HepG2 (cell line): ENCODE data around the gene ARL4D. TPM values are rescaled to one million over a fixed set of nuclear protein-coding genes. Genes with fewer than 3 reads are reported as not detected.
A peak's percentile ranks its signal among the peaks of the same experiment; 100 is the strongest.

Experiments used
- AGO1 ChIP-seq: fragments of 200-400 bp; formaldehyde crosslinking; IDR thresholded peaks from 2 replicates; pipeline ENCODE4 v1.6.1; 2017; ENCODE audit warnings: mild to moderate bottlenecking, low read depth, low read length, moderate library complexity; ENCODE audit not compliant: poor library complexity, severe bottlenecking
- ARNT ChIP-seq: fragments of 450-650 bp; IDR thresholded peaks from 2 replicates; pipeline ENCODE4 v1.6.1; 2017
- GATAD2A ChIP-seq: IDR thresholded peaks from 2 replicates; pipeline ENCODE4 v1.6.1; 2016
- HDAC6 ChIP-seq: fragments of 200-600 bp; sonication (generic); IDR thresholded peaks from 2 replicates; pipeline ENCODE4 v1.7.0; 2017; ENCODE audit warnings: mild to moderate bottlenecking, antibody characterized with exemption, low read length, low read depth
- HMGXB4 ChIP-seq, 2 experiments: sonication (generic) in 1 of 2; formaldehyde crosslinking in 1 of 2; IDR thresholded peaks; 2 replicates each; pipeline versions ENCODE4 v1.4.0 to v1.6.1; 2018 to 2020; ENCODE audit warnings: missing genetic modification reagents in 2 of 2, borderline replicate concordance in 1 of 2, low read depth in 1 of 2, mild to moderate bottlenecking in 1 of 2, missing biosample characterization in 1 of 2
- HOXA3 ChIP-seq: sonication (generic); formaldehyde crosslinking; IDR thresholded peaks from 2 replicates; pipeline ENCODE4 v1.5.0; 2020; ENCODE audit warnings: missing genetic modification reagents
- LBX2 ChIP-seq: sonication (generic); formaldehyde crosslinking; IDR thresholded peaks from 2 replicates; pipeline ENCODE4 v1.5.0; 2020; ENCODE audit warnings: missing genetic modification reagents, mild to moderate bottlenecking, borderline replicate concordance
- SP1 ChIP-seq, 2 experiments: fragments of 450-650 bp in 1 of 2; sonication (generic) in 1 of 2; formaldehyde crosslinking in 1 of 2; IDR thresholded peaks; 2 replicates each; pipeline versions ENCODE4 v1.4.0 to v1.6.1; 2016 to 2020; ENCODE audit warnings: missing genetic modification reagents in 1 of 2
- TERF1 ChIP-seq: sonication (generic); formaldehyde crosslinking; IDR thresholded peaks from 2 replicates; pipeline ENCODE4 v1.8.0; 2022; ENCODE audit warnings: mild to moderate bottlenecking, missing genetic modification reagents, moderate library complexity
- TFDP1 ChIP-seq: IDR thresholded peaks from 2 replicates; pipeline ENCODE4 v1.6.1; 2016; ENCODE audit warnings: missing compliant biosample characterization, missing genetic modification reagents, borderline replicate concordance
- ZHX1 ChIP-seq: sonication (generic); formaldehyde crosslinking; IDR thresholded peaks from 2 replicates; pipeline ENCODE4 v1.8.1; 2022; ENCODE audit warnings: low read depth, mild to moderate bottlenecking, missing genetic modification reagents
- ZNF138 ChIP-seq: sonication (generic); formaldehyde crosslinking; IDR thresholded peaks from 2 replicates; pipeline ENCODE4 v1.5.0; 2020; ENCODE audit warnings: mild to moderate bottlenecking, low read depth, missing genetic modification reagents
- ZNF207 ChIP-seq: fragments of 450-650 bp; IDR thresholded peaks from 2 replicates; pipeline ENCODE4 v1.6.1; 2016; ENCODE audit warnings: antibody characterized with exemption, borderline replicate concordance
- ZNF234 ChIP-seq: sonication (generic); formaldehyde crosslinking; conservative IDR thresholded peaks from 2 replicates; pipeline ENCODE4 v1.5.1; 2020; ENCODE audit warnings: mild to moderate bottlenecking, missing genetic modification reagents
- ZNF256 ChIP-seq: sonication (generic); formaldehyde crosslinking; conservative IDR thresholded peaks from 2 replicates; pipeline ENCODE4 v1.4.0; 2020; ENCODE audit warnings: missing genetic modification reagents
- ZNF598 ChIP-seq: sonication (generic); formaldehyde crosslinking; IDR thresholded peaks from 2 replicates; pipeline ENCODE4 v1.5.1; 2020; ENCODE audit warnings: mild to moderate bottlenecking, missing genetic modification reagents, borderline replicate concordance
- ZNF788 ChIP-seq: sonication (generic); formaldehyde crosslinking; IDR thresholded peaks from 2 replicates; pipeline ENCODE4 v1.5.0; 2020; ENCODE audit warnings: mild to moderate bottlenecking, missing genetic modification reagents, borderline replicate concordance
- ZNF816 ChIP-seq: sonication (generic); formaldehyde crosslinking; IDR thresholded peaks from 2 replicates; pipeline ENCODE4 v1.8.0; 2022; ENCODE audit warnings: missing genetic modification reagents, mild to moderate bottlenecking, borderline replicate concordance
- ZSCAN20 ChIP-seq: sonication (generic); formaldehyde crosslinking; IDR thresholded peaks from 2 replicates; pipeline ENCODE4 v1.4.0; 2020; ENCODE audit warnings: missing genetic modification reagents, mild to moderate bottlenecking, borderline replicate concordance
- polyA plus RNA-seq, 8 experiments: library from polyadenylated mRNA; depleted of rRNA in 3 of 8; stranded (reverse) in 7 of 8; unstranded in 1 of 8; fragments of >200 nt; fragmentation: Illumina TruSeq in 4 of 8; extraction: Trizol in 4 of 8; gene quantifications; 2 replicates each; pipeline versions ENCODE4 v1.2.1 to v1.2.3, GENCODE V29; 2011 to 2016; ENCODE audit warnings: low read depth in 4 of 8, missing spikeins in 1 of 8, mixed read lengths in 1 of 8; ENCODE audit not compliant: insufficient read depth in 1 of 8
- total RNA-seq, 5 experiments: library from RNA; depleted of rRNA; stranded (reverse); fragments of >200 nt; fragmentation: Illumina TruSeq; extraction: Trizol; gene quantifications; 2 replicates each; pipeline ENCODE4 v1.2.3, GENCODE V29; 2016; ENCODE audit warnings: low read depth in 1 of 5

The ARL4D gene
- total and polyA plus RNA-seq, 2 of the 13 experiments (the other 11 are each of a cell fraction or from before 2014, with no cell fraction given): 9.0 to 25.9 TPM

GRCh38 chr17:43388359-43389045 is 10.3 kb upstream of the ARL4D start (continued):
- TF ChIP-seq HMGXB4 (CRISPR knock-in tag; IDR thresholded peaks at IDR 0.05; ENCODE audit: borderline replicate concordance in 1 of 2, low read depth in 1 of 2) (peak; percentile 46 to 90; a peak in 3 of 4 replicates), HDAC6 (no peak), ZNF207 (no peak), ZNF788 (CRISPR knock-in tag) (peak; percentile 66; the same call in 1 of the 2 replicates), SP1 (IDR thresholded peaks at IDR 0.05) (no peak), SP1 (CRISPR knock-in tag; IDR thresholded peaks at IDR 0.05) (peak; percentile 79), ZNF234 (no peak), ZNF256 (CRISPR knock-in tag) (no peak), ZNF816 (CRISPR knock-in tag) (no peak), LBX2 (CRISPR knock-in tag) (no peak), TERF1 (CRISPR knock-in tag) (no peak), AGO1 (no peak), GATAD2A (CRISPR knock-in tag) (peak; percentile 45), HOXA3 (no peak; the same call in 1 of the 2 replicates), ZNF138 (CRISPR knock-in tag) (no peak), ZHX1 (CRISPR knock-in tag) (peak; percentile 66; the same call in 1 of the 2 replicates), ZNF598 (CRISPR knock-in tag) (no peak), ARNT (no peak), ZSCAN20 (CRISPR knock-in tag) (no peak), TFDP1 (CRISPR knock-in tag) (peak; percentile 25; the same call in 1 of the 2 replicates)
